ENCODE data around the gene PRKCZ. TPM values are rescaled to one million over a fixed set of nuclear protein-coding genes. Genes with fewer than 3 reads are reported as not detected.

The PRKCZ gene
- total RNA-seq, 2 donors from 2014 or later: 9.6 to 10.9 TPM

- Histone ChIP-seq H3K9me3 (no peaks in the 10 kb centered on the region), H3K27ac (no peak overlapping the region), H3K4me1 (peaks cover 7% of the 10 kb centered on the region), H3K4me3 (no peak overlapping the region), H3K36me3 (replicated peaks in 1 of 2; ENCODE audit: insufficient read depth in 1 of 2, low read depth in 2 of 2) (no peaks in the 10 kb centered on the region), H3K27me3 (peaks cover 0 to 24% of the 10 kb centered on the region in 2 donors)
- DNase-seq: no peak
- intact Hi-C loops (cut with DNase I): no loop called here
- WGBS, 2 donors: 74% methylated on average over 9 of the region's 9 CpGs; no CpG with 5 or more reads in 1 of the 2 donors
- no peak for TF ChIP-seq CTCF (IDR thresholded peaks at IDR 0.05)
- ATAC-seq: no peak
Measured at GRCh38 chr1:2023187-2023586, 27.0 kb upstream of the PRKCZ start.

GRCh38 chr1:2024451-2024850 is 25.8 kb upstream of the PRKCZ start:
- intact Hi-C loops (cut with DNase I): no loop called here
- ATAC-seq: no peak

DNA sequence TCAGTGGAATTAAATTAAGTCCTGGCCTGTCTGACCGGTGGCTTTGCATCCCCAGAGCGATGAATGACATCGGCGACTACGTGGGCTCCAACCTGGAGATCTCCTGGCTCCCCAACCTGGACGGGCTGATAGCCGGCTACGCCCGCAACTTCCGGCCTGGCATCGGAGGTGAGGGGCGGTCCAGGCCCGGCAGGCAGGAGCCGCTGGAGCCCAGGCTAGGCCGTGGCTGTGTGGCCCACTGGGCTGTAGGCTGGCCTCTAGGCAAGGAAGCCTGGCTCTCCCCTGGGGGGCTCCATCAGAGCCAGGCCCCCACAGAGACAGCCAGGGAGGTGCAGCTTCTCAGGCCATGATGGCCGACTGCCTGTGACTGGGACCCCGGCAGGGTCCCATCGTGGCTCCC is 25.3 kb upstream of the PRKCZ start:
- intact Hi-C loops (cut with DNase I): no loop called here

More at GRCh38 chr1:2024451-2024850, 25.8 kb upstream of the PRKCZ start:
- Histone ChIP-seq H3K9me3 (no peaks in the 10 kb centered on the region), H3K4me1 (peaks cover 5% of the 10 kb centered on the region), H3K36me3 (replicated peaks in 1 of 2; ENCODE audit: insufficient read depth in 1 of 2, low read depth in 2 of 2) (no peaks in the 10 kb centered on the region), H3K4me3 (no peak overlapping the region), H3K27ac (no peak overlapping the region), H3K27me3 (peaks cover 0 to 24% of the 10 kb centered on the region in 2 donors)
- 70 to 79% methylated on average over 10 of the region's 10 CpGs for WGBS, 2 donors
- no peak for TF ChIP-seq POLR2A (IDR thresholded peaks at IDR 0.05)
- no peak for TF ChIP-seq CTCF (IDR thresholded peaks at IDR 0.05)
- no peak for DNase-seq

GRCh38 chr1:2025491-2025981 is 24.7 kb upstream of the PRKCZ start:
- WGBS, 2 donors: 40 to 42% methylated on average over 18 to 39 of the region's 39 CpGs
- no peak for TF ChIP-seq CTCF (IDR thresholded peaks at IDR 0.05)
- TF ChIP-seq POLR2A (IDR thresholded peaks at IDR 0.05): no peak
- no peak overlapping the region for H3K4me3 ChIP-seq
- peak; percentile 28 for ATAC-seq
- H3K9me3 ChIP-seq: no peaks in the 10 kb centered on the region
- no peaks in the 10 kb centered on the region for H3K4me1 ChIP-seq
- no peak for DNase-seq
- H3K27ac ChIP-seq: no peak overlapping the region
- peaks cover 0 to 13% of the 10 kb centered on the region in 2 donors for H3K27me3 ChIP-seq
- intact Hi-C loops (cut with DNase I): no loop called here
- no peaks in the 10 kb centered on the region for H3K36me3 ChIP-seq (replicated peaks in 1 of 2; ENCODE audit: insufficient read depth in 1 of 2, low read depth in 2 of 2)

More for the DNA sequence above, 25.3 kb upstream of the PRKCZ start:
- DNase-seq (no peak), ATAC-seq (no peak)
- peaks cover 1% of the 10 kb centered on the region for H3K4me1 ChIP-seq
- no peak overlapping the region for H3K27ac ChIP-seq
- TF ChIP-seq POLR2A (IDR thresholded peaks at IDR 0.05) (no peak), CTCF (IDR thresholded peaks at IDR 0.05) (no peak)
- no peak overlapping the region for H3K4me3 ChIP-seq
- WGBS, 2 donors: 72% methylated on average over 18 of the region's 18 CpGs; no CpG with 5 or more reads in 1 of the 2 donors
- H3K9me3 ChIP-seq: no peaks in the 10 kb centered on the region
- no peaks in the 10 kb centered on the region for H3K36me3 ChIP-seq (replicated peaks in 1 of 2; ENCODE audit: insufficient read depth in 1 of 2, low read depth in 2 of 2)
- H3K27me3 ChIP-seq: peaks cover 0 to 20% of the 10 kb centered on the region in 2 donors

- Histone ChIP-seq H3K4me3 (no peak overlapping the region), H3K4me1 (no peaks in the 10 kb centered on the region), H3K36me3 (replicated peaks in 1 of 2; ENCODE audit: insufficient read depth in 1 of 2, low read depth in 2 of 2) (no peaks in the 10 kb centered on the region), H3K27me3 (no peaks in the 10 kb centered on the region), H3K9me3 (no peaks in the 10 kb centered on the region), H3K27ac (no peak overlapping the region)
- intact Hi-C loops (cut with DNase I): no loop called here
- TF ChIP-seq CTCF (IDR thresholded peaks at IDR 0.05): no peak
- no peak for TF ChIP-seq POLR2A (IDR thresholded peaks at IDR 0.05)
- no peak for DNase-seq
- WGBS, 2 donors: 83 to 84% methylated on average over 37 to 46 of the region's 46 CpGs
- no peak for ATAC-seq
Measured at GRCh38 chr1:2027961-2028583, 22.1 kb upstream of the PRKCZ start.
